Stimulated activated CD4-positive, alpha-beta T cell treated with anti-CD3 and anti-CD28 coated beads, TNF-alpha, amount 100 ng/mL, for 48 hours (primary cell): Measurements from ENCODE around the gene MAN1C1.
"Not testable (repeated sequence)": the region's sequence is repeated elsewhere in the genome, so short reads cannot be mapped to it uniquely, and the experiment has no call there.

ENCODE experiments used
- DNase-seq, 3 donors: peaks; one replicate each; pipeline ENCODE4 v3.0.0-alpha.2; 2020; ENCODE audit warnings: low read depth in 3 of 3

MAN1C1 gene

GRCh38 chr1:25715888-25716287 is 99.3 kb downstream of the MAN1C1 start:
- no peak for DNase-seq

GRCh38 chr1:25716320-25716719 is 99.7 kb downstream of the MAN1C1 start:
- DNase-seq = no peak

- DNase-seq = no peak
Observed at GRCh38 chr1:25718732-25719131, 102.1 kb downstream of the MAN1C1 start.

- DNase-seq = no peak
Observed at GRCh38 chr1:25720624-25721023, 104.0 kb downstream of the MAN1C1 start.

GRCh38 chr1:25723250-25723880 is 106.8 kb downstream of the MAN1C1 start:
- no peak for DNase-seq

- DNase-seq = no peak
Observed at GRCh38 chr1:25724201-25724600, 107.6 kb downstream of the MAN1C1 start.

GRCh38 chr1:25724966-25725365 is 108.4 kb downstream of the MAN1C1 start:
- DNase-seq = no peak

- DNase-seq = no peak
Observed at GRCh38 chr1:25725482-25725881, 108.9 kb downstream of the MAN1C1 start.

GRCh38 chr1:25727088-25727487 is 110.5 kb downstream of the MAN1C1 start:
- no peak for DNase-seq

- no peak for DNase-seq
Observed at GRCh38 chr1:25727635-25728286, 111.2 kb downstream of the MAN1C1 start.

- no peak for DNase-seq
Observed at GRCh38 chr1:25728301-25728935, 111.8 kb downstream of the MAN1C1 start.

- no peak for DNase-seq
Observed at GRCh38 chr1:25729045-25729444, 112.5 kb downstream of the MAN1C1 start.

- DNase-seq = no peak
Observed at GRCh38 chr1:25729790-25730644, 113.4 kb downstream of the MAN1C1 start.

- no peak for DNase-seq
Observed at GRCh38 chr1:25731148-25731547, 114.6 kb downstream of the MAN1C1 start.

GRCh38 chr1:25731626-25732370 is 115.2 kb downstream of the MAN1C1 start:
- no peak for DNase-seq

- DNase-seq = no peak
Observed at GRCh38 chr1:25732821-25733220, 116.2 kb downstream of the MAN1C1 start.

- DNase-seq = no peak
Observed at GRCh38 chr1:25733271-25733670, 116.7 kb downstream of the MAN1C1 start.

GRCh38 chr1:25734991-25735390 is 118.4 kb downstream of the MAN1C1 start:
- not testable (repeated sequence) for DNase-seq

- no peak for DNase-seq
Observed at GRCh38 chr1:25735956-25736529, 119.5 kb downstream of the MAN1C1 start.

- DNase-seq = no peak
Observed at GRCh38 chr1:25737130-25737529, 120.5 kb downstream of the MAN1C1 start.

- no peak for DNase-seq
Observed at GRCh38 chr1:25738499-25738898, 121.9 kb downstream of the MAN1C1 start.
